RWPE1 (cell line): ENCODE results near the gene ENOX1.

Source experiments
- CTCF ChIA-PET: fragments of 350-600 bp; sonication (Branson Sonifier 250); formaldehyde crosslinking; extraction: SDS; loops from one replicate; lab custom pipeline; 2021; lab: Yijun Ruan, JAX
- POLR2A ChIA-PET: fragments of 400-600 bp; formaldehyde crosslinking; extraction: SDS; loops from one replicate; lab custom pipeline; 2020; ENCODE audit warnings: antibody characterized with exemption; ENCODE audit not compliant: low non-redundant PET; lab: Yijun Ruan, JAX
- DNase-seq: peaks from one replicate; pipeline ENCODE4 v3.0.0; 2012; ENCODE audit warnings: low spot score
- H3K27ac ChIP-seq: fragments of 450-650 bp; 2 replicates; pipeline ENCODE4 v1.5.1; 2017
- CTCF ChIP-seq: fragments of 450-650 bp; conservative IDR thresholded peaks from 2 replicates; pipeline ENCODE4 v1.5.1; 2017; ENCODE audit warnings: low read depth, mild to moderate bottlenecking

ENOX1 gene

DNA sequence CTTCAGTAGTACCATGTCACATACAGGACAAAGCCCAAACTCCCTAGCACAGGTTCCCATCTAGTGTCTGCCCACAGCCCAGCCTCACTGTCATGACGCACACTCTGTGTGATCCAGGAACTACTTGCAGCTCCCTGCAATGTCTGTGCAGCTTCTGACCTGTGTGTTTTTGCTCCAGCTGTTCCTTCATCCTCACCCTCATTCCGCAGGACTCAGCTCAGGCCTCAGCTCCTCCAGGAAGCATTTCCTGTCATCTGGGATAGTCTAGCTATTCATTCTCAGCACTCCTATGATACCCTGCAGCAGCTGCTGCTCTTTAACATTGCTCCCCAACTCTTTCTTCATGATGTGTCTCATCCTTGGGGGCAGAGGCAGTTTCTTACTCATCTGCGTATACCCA is 56.1 kb downstream of the ENOX1 start:
- no peak overlapping the region for H3K27ac ChIP-seq
- no peak for DNase-seq
- no peak for TF ChIP-seq CTCF
- POLR2A ChIA-PET: no interaction called here
- CTCF ChIA-PET: no interaction called here

- DNase-seq: no peak
- TF ChIP-seq CTCF: no peak
- POLR2A ChIA-PET: no interaction called here
- no peak overlapping the region for H3K27ac ChIP-seq
- CTCF ChIA-PET: no interaction called here
These were observed 58.4 kb downstream of the ENOX1 start for GRCh38 chr13:43728421-43728820.

- CTCF ChIA-PET: no interaction called here
- DNase-seq: no peak
- H3K27ac ChIP-seq: no peak overlapping the region
- POLR2A ChIA-PET: no interaction called here
- no peak for TF ChIP-seq CTCF
These were observed 58.9 kb downstream of the ENOX1 start for GRCh38 chr13:43727856-43728255.

- no peak overlapping the region for H3K27ac ChIP-seq
- ChIA-PET POLR2A (no interaction called here), CTCF (no interaction called here)
- TF ChIP-seq CTCF: no peak
- no peak for DNase-seq
These were observed 61.3 kb downstream of the ENOX1 start for GRCh38 chr13:43725460-43725859.

- no peak overlapping the region for H3K27ac ChIP-seq
- CTCF ChIA-PET: no interaction called here
- no peak for TF ChIP-seq CTCF
- no peak for DNase-seq
- POLR2A ChIA-PET: no interaction called here
These were observed 65.9 kb downstream of the ENOX1 start for GRCh38 chr13:43720780-43721397.

DNA sequence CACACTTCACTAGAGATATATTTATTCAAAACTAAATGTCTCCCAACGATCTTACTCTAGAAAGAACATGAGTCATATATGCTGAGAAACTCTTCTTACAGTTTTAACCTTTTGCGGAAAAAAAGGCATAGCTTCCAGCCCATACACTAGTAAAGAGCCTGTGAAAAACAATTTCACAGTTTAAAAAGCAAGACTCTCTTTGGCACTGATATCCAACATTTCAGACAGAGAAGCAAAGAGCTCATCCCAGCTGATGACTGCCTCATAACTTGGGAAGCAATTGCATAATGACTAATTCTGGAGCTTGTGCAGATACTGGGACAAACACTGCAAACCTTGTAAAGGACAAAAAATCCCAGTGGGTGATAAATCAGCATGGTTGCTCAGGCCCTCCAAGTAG is 88.0 kb downstream of the ENOX1 start:
- DNase-seq: no peak
- CTCF ChIA-PET: no interaction called here
- POLR2A ChIA-PET: no interaction called here
- no peak for TF ChIP-seq CTCF
- no peak overlapping the region for H3K27ac ChIP-seq

GRCh38 chr13:43698009-43698408 is 88.8 kb downstream of the ENOX1 start:
- no peak overlapping the region for H3K27ac ChIP-seq
- POLR2A ChIA-PET: no interaction called here
- TF ChIP-seq CTCF: no peak
- CTCF ChIA-PET: no interaction called here
- DNase-seq: no peak
